ENCODE results near the gene PARN.

DNA sequence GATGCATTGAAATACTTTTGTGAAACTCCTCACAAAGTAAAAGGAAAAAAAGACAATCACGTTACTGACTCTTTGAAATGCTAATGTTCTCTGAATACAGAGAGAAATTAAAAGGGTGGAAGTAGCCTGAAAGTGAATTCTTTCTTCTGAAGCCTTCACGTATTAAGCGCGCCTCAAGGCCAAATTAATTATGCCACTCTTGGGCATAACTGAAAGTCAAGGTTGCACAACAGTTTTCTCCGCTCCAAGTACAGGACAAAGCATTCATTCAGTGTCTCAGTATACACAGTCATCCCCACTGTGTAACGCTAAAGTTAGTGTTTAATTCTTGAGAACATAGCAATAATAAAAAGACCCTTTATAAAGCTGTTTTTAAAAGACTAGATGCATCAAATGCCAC lies 21.5 kb downstream of the PARN start:
- TF ChIP-seq EZH2 (IDR thresholded peaks at IDR 0.05; ENCODE audit: insufficient read depth, poor library complexity, severe bottlenecking) (no peak), EZH2phosphoT487 (IDR thresholded peaks at IDR 0.05; ENCODE audit: insufficient read depth, low read depth) (no peak)
